Liver (tissue), 9 donors: ENCODE data around the gene ERI3. TPM values are rescaled to one million over a fixed set of nuclear protein-coding genes. Genes with fewer than 3 reads are reported as not detected.

ENCODE experiments used
- DNase-seq: peaks from one replicate; pipeline ENCODE4 v3.0.0-alpha.2; 2017; ENCODE audit warnings: low spot score
- H3K27ac ChIP-seq, 2 donors: one replicate each; pipeline ENCODE4 v1.7.0; 2013; ENCODE audit warnings: inconsistent platforms in 2 of 2, low read length in 2 of 2, control low read depth in 1 of 2, low read depth in 1 of 2, mild to moderate bottlenecking in 1 of 2
- H3K27me3 ChIP-seq, 4 donors: one replicate each; pipeline versions ENCODE4 v1.6.1 to v1.7.0; 2013; ENCODE audit warnings: low read length in 3 of 4, inconsistent platforms in 1 of 4, mild to moderate bottlenecking in 1 of 4, moderate library complexity in 1 of 4; ENCODE audit not compliant: control insufficient read depth in 4 of 4, insufficient read depth in 4 of 4
- H3K36me3 ChIP-seq, 4 donors: one replicate each; pipeline versions ENCODE4 v1.6.1 to v1.7.0; 2013; ENCODE audit warnings: low read length in 3 of 4, mild to moderate bottlenecking in 3 of 4, low read depth in 1 of 4, moderate library complexity in 1 of 4; ENCODE audit not compliant: control insufficient read depth in 4 of 4, insufficient read depth in 3 of 4
- H3K4me1 ChIP-seq, 4 donors: one replicate each; pipeline versions ENCODE4 v1.6.1 to v1.7.0; 2013; ENCODE audit warnings: low read length in 3 of 4, mild to moderate bottlenecking in 3 of 4, moderate library complexity in 1 of 4; ENCODE audit not compliant: control insufficient read depth in 4 of 4, insufficient read depth in 4 of 4
- H3K4me3 ChIP-seq, 3 donors: one replicate each; pipeline versions ENCODE4 v1.6.1 to v1.7.0; 2013; ENCODE audit warnings: low read length in 3 of 3, control low read depth in 1 of 3, low read depth in 1 of 3, mild to moderate bottlenecking in 1 of 3
- H3K9ac ChIP-seq, 2 donors: one replicate each; pipeline ENCODE4 v1.7.0; 2013; ENCODE audit warnings: low read length in 2 of 2, mild to moderate bottlenecking in 2 of 2, moderate library complexity in 2 of 2, control low read depth in 1 of 2, low read depth in 1 of 2
- H3K9me3 ChIP-seq, 4 donors: one replicate each; pipeline versions ENCODE4 v1.6.1 to v1.7.0; 2013; ENCODE audit warnings: low read length in 3 of 4; ENCODE audit not compliant: control insufficient read depth in 4 of 4
- ATF3 ChIP-seq: IDR thresholded peaks from 2 replicates; pipeline ENCODE4 v1.6.1; 2016; ENCODE audit warnings: antibody characterized with exemption
- EGR1 ChIP-seq, 2 donors: IDR thresholded peaks; 2 replicates each; pipeline ENCODE4 v1.6.1; 2016 to 2018; ENCODE audit warnings: antibody characterized with exemption in 2 of 2, low read depth in 2 of 2
- FOXA1 ChIP-seq: IDR thresholded peaks from 2 replicates; pipeline ENCODE4 v1.6.1; 2016; ENCODE audit warnings: antibody characterized with exemption
- FOXA2 ChIP-seq: IDR thresholded peaks from 2 replicates; pipeline ENCODE4 v1.6.1; 2016; ENCODE audit warnings: antibody characterized with exemption
- GABPA ChIP-seq, 2 donors: IDR thresholded peaks in 1 of 2; conservative IDR thresholded peaks in 1 of 2; 2 replicates each; pipeline ENCODE4 v1.6.1; 2016; ENCODE audit warnings: antibody characterized with exemption in 2 of 2, mild to moderate bottlenecking in 1 of 2, moderate library complexity in 1 of 2
- HNF4A ChIP-seq, 2 donors: conservative IDR thresholded peaks; 2 replicates each; pipeline ENCODE4 v1.6.1; 2016; ENCODE audit warnings: antibody characterized with exemption in 2 of 2, mild to moderate bottlenecking in 2 of 2
- HNF4G ChIP-seq: IDR thresholded peaks from 2 replicates; pipeline ENCODE4 v1.6.1; 2016; ENCODE audit warnings: antibody characterized with exemption
- JUND ChIP-seq, 2 donors: IDR thresholded peaks; 2 replicates each; pipeline ENCODE4 v1.6.1; 2016; ENCODE audit warnings: antibody characterized with exemption in 2 of 2
- MAX ChIP-seq: IDR thresholded peaks from 2 replicates; pipeline ENCODE4 v1.6.1; 2016; ENCODE audit warnings: antibody characterized with exemption
- NR2F2 ChIP-seq: IDR thresholded peaks from 2 replicates; pipeline ENCODE4 v1.6.1; 2016; ENCODE audit warnings: antibody characterized with exemption
- RAD21 ChIP-seq, 2 donors: IDR thresholded peaks; 2 replicates each; pipeline ENCODE4 v1.6.1; 2016; ENCODE audit warnings: antibody characterized with exemption in 2 of 2, mild to moderate bottlenecking in 2 of 2
- REST ChIP-seq: IDR thresholded peaks from 2 replicates; pipeline ENCODE4 v1.6.1; 2016; ENCODE audit warnings: antibody characterized with exemption, mild to moderate bottlenecking
- SP1 ChIP-seq: IDR thresholded peaks from 2 replicates; pipeline ENCODE4 v1.6.1; 2018; ENCODE audit warnings: antibody characterized with exemption, mild to moderate bottlenecking
- TAF1 ChIP-seq: conservative IDR thresholded peaks from 2 replicates; pipeline ENCODE4 v1.6.1; 2016; ENCODE audit warnings: antibody characterized with exemption, mild to moderate bottlenecking
- YY1 ChIP-seq: IDR thresholded peaks from 2 replicates; pipeline ENCODE4 v1.6.1; 2016; ENCODE audit warnings: antibody characterized with exemption, mild to moderate bottlenecking
- ZBTB33 ChIP-seq: IDR thresholded peaks from 2 replicates; pipeline ENCODE4 v1.6.1; 2016; ENCODE audit warnings: antibody characterized with exemption
- whole genome bisulfite sequencing: extraction: QIAGEN DNeasy Blood & Tissue Kit; methylation state at CpG from one replicate; pipeline ENCODE4 v1.1.7; 2013; 5-methylcytosine and 5-hydroxymethylcytosine counted together
- polyA plus RNA-seq, 2 donors: library from polyadenylated mRNA; stranded (reverse) in 1 of 2; unstranded in 1 of 2; fragments of 200-250 nt in 1 of 2; fragments of >200 nt in 1 of 2; fragmentation: Nextera tagmentation in 1 of 2; extraction: Ambion mirVana in 1 of 2; gene quantifications; one replicate each; pipeline versions ENCODE4 v1.2.1 to v1.2.3, GENCODE V29; 2013 to 2015
- total RNA-seq, 2 donors: library from RNA; depleted of rRNA; stranded (reverse); fragments of >200 nt; gene quantifications; one replicate each; pipeline ENCODE4 v1.2.3, GENCODE V29; 2014
- donor health status: healthy.
- donor health status: healthy.
- donor health status: healthy.
- donor health status: healthy.
- donor health status: healthy.

ERI3 gene
- total and polyA plus RNA-seq, 4 donors = 15.7 to 23.8 (median 21.3) TPM

DNA sequence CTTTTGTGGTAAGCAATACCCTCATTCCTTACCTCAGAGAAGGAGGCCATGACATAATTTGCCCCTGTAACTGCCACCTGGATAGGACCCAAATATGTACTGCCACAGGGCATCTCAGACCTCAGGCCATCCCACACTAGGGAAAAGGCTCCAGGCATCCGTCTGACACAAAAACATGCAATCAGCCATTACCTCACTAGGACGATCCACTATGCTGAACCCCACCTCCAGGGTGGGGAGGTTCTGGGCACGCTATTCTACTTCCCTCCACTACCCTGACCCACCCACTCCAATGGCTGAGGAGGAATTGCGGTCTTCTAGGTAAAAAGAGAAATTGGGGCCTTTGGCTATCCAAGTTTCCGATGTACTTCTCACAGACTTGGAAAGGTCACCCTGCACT, 53.6 kb downstream of the ERI3 start:
- whole genome bisulfite sequencing = 94% methylated on average over 5 of the region's 5 CpGs
- H3K9me3 ChIP-seq = no peaks in the 10 kb centered on the region

DNA sequence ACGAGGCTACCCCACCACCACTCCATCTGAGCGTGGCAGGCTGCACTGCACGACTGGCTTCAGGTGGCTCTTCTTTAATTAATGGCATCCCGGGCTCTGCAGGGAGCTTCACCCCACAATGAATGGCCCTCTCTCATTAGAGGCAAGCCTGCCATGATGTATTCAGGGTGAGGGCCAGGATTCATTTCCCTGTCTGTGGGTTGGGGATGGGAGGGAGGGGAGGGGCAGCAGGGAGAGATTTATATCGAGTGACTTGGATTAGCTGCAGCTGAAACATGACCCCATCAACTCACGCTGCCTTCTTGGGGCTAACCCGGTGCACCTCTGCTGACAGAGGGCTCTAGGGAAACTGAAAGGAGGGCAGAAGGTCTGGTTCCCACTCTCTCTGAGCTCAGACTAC, 54.2 kb downstream of the ERI3 start:
- H3K9me3 ChIP-seq = no peaks in the 10 kb centered on the region
- H3K4me3 ChIP-seq = no peak overlapping the region
- DNase-seq = no peak
- H3K9ac ChIP-seq = no peak overlapping the region
- 95% methylated on average over 7 of the region's 7 CpGs for WGBS
- H3K36me3 ChIP-seq = peaks cover 0 to 25% (median 7%) of the 10 kb centered on the region in 4 donors
- H3K4me1 ChIP-seq = peaks cover 3 to 27% (median 23%) of the 10 kb centered on the region in 4 donors
- H3K27me3 ChIP-seq = no peaks in the 10 kb centered on the region
- no peak for TF ChIP-seq YY1
- TF ChIP-seq MAX = no peak
- TF ChIP-seq ZBTB33 = no peak
- no peak for TF ChIP-seq REST
- no peak for TF ChIP-seq JUND (IDR thresholded peaks at IDR 0.05)
- TF ChIP-seq GABPA (IDR thresholded peaks at IDR 0.05 in 1 of 2, conservative IDR thresholded peaks at IDR 0.05 in 1 of 2) = no peak
- no peak for TF ChIP-seq RAD21 (IDR thresholded peaks at IDR 0.05)
- no peak for TF ChIP-seq FOXA2
- no peak for TF ChIP-seq NR2F2
- no peak for TF ChIP-seq FOXA1
- no peak for TF ChIP-seq SP1
- no peak for TF ChIP-seq TAF1
- TF ChIP-seq HNF4G = no peak
- no peak for TF ChIP-seq HNF4A (conservative IDR thresholded peaks at IDR 0.05)
- TF ChIP-seq EGR1 (IDR thresholded peaks at IDR 0.05; ENCODE audit: low read depth in 2 of 2) = no peak
- TF ChIP-seq ATF3 = no peak
- H3K27ac ChIP-seq = no peak overlapping the region

More for the DNA sequence above, 53.6 kb downstream of the ERI3 start:
- DNase-seq = no peak
- Histone ChIP-seq H3K36me3 (peaks cover 0 to 30% (median 9%) of the 10 kb centered on the region in 4 donors), H3K4me3 (no peak overlapping the region), H3K4me1 (peaks cover 3 to 24% (median 22%) of the 10 kb centered on the region in 4 donors), H3K27me3 (no peaks in the 10 kb centered on the region), H3K27ac (no peak overlapping the region), H3K9ac (no peak overlapping the region)
- TF ChIP-seq SP1 = no peak
- no peak for TF ChIP-seq NR2F2
- no peak for TF ChIP-seq EGR1 (IDR thresholded peaks at IDR 0.05; ENCODE audit: low read depth in 2 of 2)
